Activated T-cell treated with anti-CD3 and anti-CD28 coated beads for 48 hours (primary cell): ENCODE data around the gene ZDHHC7.
A peak's percentile ranks its signal among the peaks of the same experiment; 100 is the strongest.
"Not testable (repeated sequence)": the region's sequence is repeated elsewhere in the genome, so short reads cannot be mapped to it uniquely, and the experiment has no call there.

Experiments used
- DNase-seq: peaks from one replicate; pipeline ENCODE4 v3.0.0-alpha.2; 2020; ENCODE audit warnings: low read depth

ZDHHC7 gene, protein sequence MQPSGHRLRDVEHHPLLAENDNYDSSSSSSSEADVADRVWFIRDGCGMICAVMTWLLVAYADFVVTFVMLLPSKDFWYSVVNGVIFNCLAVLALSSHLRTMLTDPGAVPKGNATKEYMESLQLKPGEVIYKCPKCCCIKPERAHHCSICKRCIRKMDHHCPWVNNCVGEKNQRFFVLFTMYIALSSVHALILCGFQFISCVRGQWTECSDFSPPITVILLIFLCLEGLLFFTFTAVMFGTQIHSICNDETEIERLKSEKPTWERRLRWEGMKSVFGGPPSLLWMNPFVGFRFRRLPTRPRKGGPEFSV

DNA sequence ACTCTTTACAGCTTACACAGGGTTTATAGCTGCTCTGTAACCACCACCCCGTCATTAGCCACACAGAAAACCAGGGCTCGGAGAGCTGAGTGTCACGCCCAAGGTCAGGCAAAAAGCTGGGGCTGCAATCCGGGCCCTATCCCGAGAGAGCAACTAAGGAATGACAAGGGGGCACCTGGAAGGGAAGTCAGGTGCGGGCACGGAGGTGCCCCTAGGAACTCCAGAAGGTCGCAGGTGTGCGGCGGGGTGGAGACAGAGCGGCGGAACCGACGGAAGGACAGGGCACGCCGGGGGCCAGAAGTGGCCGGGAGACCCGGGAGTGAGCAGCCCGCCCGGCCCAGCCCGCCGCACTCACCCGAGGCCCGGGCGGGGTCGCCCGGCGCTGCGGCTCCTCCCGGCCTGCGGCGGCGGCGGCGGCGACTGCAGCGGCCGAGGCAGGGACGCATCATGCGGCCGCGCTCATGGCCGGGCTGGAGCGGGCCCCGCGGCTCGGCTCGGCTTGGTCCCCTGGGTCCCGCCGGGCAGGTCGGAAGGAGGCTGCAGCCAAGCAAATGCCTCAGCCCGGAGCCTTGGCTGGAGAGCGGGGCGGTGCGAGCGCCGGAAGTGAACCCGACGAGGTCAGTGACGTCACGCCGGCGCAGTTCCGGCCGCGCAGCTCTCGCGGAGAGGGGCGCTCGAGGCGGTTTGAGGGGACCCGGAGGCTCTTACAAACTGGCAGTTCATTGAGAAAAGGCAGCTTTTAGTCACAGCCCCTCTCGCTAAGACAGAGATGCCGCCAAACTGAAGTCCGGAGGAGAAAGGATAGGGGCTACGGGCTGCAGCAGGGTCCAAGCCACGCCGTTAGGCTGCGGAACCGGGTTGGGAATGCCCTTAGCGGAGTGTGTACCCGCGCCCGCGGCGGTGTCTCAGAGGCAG lies at the start of gene ZDHHC7:
Gene ZDHHC7 (minus strand): TSS at position 605 of the 915 bp plus-strand sequence. CDS start 20,917 bp downstream, outside the sequence.
- peak; percentile 82 for DNase-seq

DNA sequence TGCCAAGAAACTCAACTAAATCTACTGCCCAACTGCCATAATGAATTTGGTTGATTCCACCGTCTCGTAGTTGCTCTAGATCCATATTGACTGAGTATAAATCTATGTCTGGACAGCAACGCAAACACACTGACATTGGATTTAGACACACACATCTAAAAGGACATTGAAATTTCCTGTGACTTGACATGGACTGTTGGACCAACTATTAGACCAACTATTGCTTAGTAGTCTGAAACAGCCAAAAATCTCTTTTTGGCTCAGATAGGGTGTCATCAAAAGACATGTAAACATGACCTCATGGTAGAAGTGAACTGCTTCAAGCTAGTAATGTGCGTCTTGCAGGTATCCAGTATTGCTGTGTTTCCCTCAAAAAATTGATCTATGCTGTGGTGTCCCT lies 47.6 kb upstream of the ZDHHC7 start:
- DNase-seq, result no peak

DNA sequence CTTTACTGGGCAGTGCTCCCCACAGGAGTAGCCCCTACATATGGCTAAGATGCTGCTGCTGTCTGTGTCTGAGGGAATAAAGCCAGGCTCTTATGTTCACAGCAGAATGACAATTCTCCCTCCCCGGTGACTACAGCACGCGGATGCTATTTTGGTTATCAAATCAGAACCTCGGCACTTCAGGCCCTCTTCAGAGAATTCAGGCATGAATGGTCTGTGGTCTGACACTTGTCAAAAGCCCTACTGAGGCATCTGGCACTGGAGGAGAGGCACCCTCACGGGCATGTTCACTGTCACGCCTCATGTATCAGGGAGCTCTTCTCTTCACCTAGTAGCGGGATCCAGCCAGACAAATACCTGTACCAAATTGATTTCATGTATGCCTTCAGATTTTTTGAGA lies 46.6 kb upstream of the ZDHHC7 start:
- no peak for DNase-seq

DNA sequence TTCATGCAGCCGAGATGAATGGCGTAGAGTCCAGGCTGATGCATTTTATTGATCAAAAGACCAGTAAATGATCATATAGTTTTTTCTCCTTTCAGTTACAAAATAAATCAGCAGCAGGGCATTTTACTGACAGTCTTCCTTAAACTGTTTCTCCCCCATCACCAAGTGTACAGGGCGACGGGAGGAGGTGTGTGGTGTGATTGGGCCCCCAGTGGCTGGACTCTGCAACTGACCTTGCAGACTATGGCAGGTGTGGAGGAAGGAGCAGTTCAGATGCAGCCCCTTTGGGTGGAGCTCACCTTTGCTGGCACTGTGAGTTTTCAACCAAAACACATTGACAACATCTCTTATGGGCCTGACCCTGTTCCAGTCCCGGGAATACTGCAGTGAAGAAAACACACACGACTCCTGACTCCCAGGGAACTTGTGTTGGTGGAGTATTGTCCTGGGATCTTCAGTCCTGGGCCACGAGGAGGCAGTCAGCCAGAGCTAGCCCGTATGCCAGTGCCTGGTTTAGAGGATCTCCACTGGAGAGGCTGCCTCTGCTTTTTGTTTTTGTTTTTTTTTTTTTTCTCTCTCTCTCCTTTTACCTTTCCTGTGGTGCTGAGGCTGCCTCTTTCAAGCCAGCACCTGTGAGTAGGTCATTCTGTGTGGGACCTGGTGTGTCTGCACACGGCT lies 46.0 kb upstream of the ZDHHC7 start:
- DNase-seq, result no peak

DNA sequence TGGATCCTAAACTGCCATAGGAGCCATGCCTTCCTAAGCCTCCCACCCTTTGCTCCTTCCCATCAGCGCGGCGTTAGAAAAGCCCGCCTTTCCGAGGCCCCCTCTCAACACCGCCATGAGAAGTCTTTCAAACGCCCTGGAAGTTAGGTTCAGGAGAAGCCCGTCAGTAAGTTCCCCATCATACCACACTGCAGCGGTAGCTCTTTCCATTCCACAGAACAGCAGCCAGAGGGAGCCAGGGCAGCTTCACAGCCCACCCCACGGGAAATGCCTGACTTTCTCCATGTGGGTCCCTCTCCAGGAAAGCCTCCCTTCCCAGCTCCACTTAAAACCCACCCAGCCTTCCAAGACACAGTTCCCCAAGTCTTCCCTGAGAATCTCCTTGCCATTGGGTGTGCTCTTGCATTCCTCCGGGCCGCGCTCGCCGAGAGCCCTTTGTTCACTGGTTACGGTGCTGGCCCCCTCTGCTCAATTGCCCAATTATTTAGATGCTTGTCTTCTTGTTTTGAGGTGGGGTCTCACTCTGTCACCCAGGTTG lies 44.9 kb upstream of the ZDHHC7 start:
- DNase-seq, result no peak

DNA sequence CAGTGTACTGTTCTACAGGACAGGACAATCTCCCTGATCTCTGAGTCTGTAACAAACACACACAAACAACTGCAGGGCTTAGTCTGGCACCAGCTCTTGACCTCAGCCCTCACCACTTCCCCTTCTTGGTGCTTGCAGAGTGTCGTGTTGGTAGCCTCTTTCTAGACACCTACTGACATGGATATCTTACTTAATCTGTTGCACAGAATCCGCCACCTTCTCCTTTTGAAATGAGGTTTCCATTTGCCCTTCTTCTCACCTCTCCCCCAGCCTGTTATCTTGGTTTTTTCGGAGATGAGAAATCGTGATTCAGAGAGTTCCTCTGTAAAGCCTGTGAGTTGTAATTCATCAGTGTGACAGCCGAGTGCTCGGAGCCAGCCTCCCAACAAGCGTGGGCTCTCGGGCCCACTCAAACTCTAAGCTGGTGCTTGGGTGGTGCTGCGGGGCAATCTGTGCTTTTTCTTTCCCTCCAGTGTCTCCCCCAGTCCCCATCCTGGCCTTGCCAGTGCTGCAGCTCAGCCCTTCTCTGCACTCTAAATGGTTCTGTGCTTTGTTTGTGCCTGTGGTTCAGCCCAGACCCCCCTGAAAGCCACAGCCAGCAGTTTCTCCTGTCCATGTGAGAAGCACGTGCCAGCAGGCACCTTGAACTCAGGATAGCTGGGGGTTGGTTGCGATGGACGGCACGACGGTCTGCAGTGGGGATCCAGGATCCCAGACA lies 44.3 kb upstream of the ZDHHC7 start:
- DNase-seq, result peak; percentile 66

DNA sequence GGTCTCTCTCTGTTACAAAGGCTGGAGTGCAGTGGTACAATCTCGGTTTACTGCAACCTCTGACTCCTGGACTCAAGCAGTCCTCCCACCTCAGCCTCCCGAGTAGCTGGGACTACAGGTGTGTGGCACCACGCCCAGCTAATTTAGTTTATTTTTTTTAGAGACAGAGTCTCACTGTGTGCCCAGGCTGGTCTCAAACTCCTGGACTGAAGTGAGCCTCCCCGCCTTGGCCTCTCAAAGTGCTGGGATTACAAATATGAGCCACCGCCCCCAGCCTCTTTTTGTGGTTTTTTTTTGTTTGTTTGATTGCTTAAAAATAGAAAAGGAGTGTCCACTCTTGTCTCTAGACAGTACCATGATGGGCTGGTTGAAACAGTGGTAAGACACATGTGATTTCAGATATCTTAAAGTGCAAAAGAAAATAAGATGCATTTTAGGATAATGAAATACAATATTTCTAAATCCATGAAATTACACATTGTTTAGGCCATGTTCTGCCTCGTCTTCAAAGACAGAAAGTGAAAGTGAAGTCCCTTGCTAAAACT lies 43.7 kb upstream of the ZDHHC7 start:
- DNase-seq, result no peak

DNA sequence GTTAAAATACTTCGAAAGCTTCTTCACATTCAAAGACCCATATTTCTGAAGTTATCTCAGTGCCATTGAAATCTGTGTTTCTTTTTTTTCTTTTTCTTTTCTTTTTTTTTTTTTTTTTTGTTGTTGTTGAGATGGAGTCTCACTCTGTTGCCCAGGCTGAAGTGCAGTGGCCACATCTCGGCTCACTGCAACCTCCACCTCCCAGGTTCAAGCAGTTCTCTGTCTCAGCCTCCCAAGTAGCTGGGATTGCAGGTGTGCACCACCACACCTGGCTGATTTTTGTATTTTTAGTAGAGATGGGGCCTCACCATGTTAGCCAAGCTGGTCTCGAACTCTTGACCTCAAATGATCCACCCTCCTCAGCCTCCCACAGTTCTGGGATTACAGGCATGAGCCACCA lies 43.0 kb upstream of the ZDHHC7 start:
- not testable (repeated sequence) for DNase-seq

DNA sequence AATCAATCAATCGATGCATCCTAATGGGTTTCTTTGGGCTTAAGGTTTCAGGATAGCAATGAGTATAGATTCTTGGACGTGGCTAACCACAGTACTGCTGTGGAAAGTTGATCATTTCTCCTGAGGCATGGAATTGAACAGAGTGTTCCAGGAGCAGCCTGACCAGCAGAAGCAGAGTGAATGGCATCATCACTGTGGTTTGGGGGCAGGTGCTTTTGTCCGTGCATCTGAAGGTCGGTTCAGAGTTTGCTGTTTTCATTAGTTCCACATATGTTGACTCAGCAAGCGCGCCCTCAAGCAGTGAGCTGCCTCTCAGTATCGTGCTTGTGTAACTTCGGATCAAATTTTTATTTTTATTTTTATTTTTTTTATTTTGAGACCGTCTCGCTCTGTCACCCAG lies 41.2 kb upstream of the ZDHHC7 start:
- no peak for DNase-seq

DNA sequence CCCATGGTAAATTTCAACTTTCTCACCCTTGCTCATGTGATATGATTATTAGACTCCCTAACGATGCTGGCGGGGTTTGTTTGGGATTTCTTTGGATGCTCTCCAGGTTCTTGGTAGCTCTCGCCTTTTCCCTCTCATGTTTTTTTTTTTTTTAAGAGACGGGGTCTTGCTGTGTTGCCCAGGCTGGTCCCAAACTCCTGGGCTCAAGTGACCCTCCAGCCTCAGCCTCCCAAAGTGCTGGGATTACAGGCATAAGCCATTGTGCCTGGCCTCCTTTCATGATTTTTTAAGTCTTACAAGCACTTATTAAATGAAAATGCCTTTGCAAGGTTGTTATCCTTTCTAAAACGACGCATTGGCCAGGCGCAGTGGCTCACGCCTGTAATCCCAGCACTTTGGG lies 40.3 kb upstream of the ZDHHC7 start:
- no peak for DNase-seq

DNA sequence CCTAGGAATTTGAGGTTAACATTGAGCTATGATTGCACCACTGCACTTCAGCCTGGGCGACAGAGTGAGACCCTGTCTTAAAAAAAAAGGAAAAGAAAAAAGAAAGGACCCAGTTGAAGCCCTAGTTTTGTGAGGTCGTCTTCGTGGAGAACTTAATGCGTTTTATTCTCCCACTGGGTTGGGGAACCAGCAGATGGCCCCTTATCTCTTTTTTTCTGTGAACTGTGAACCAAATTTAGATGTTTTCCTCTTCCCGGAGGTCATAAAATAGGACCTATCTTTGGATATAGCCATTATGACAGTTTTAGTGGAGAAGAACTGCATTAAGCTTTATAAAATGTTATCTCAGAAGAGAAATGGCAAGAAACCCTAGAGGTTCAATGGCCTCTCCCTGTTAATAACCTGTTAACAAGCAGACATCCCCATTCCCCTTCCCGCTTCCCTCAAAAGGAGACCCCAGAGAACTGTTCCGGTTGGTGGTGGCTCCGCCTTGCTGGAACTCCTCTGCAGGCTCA lies 39.8 kb upstream of the ZDHHC7 start:
- no peak for DNase-seq

DNA sequence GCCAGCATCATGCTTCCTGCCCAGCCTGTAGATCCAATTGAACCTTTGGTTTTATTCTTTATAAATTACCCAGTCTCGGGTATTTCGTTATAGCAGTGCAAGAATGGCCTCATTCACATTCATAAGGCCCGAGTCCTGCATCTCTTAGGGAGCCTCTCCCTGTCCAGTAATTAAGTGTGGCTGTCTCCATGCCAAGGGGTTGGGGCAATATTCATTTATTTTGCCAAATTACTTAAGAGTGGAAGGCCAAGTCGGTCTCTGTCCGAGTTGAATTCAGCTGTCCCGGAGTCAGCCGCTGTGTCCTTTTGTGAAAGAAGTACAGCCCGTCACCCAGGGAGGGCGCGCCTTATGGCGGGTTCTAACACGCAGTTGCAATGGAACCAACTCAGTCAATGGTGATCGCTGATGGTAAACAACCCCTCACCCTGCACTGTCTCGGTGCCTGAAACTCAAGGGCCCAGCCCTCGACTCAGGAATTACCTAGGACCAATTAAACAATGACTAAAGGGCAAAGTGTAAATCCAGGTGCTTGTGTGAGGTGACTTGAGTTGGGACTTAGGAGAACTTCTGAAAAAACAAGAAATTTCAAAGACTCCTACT lies 38.5 kb upstream of the ZDHHC7 start:
- no peak for DNase-seq

DNA sequence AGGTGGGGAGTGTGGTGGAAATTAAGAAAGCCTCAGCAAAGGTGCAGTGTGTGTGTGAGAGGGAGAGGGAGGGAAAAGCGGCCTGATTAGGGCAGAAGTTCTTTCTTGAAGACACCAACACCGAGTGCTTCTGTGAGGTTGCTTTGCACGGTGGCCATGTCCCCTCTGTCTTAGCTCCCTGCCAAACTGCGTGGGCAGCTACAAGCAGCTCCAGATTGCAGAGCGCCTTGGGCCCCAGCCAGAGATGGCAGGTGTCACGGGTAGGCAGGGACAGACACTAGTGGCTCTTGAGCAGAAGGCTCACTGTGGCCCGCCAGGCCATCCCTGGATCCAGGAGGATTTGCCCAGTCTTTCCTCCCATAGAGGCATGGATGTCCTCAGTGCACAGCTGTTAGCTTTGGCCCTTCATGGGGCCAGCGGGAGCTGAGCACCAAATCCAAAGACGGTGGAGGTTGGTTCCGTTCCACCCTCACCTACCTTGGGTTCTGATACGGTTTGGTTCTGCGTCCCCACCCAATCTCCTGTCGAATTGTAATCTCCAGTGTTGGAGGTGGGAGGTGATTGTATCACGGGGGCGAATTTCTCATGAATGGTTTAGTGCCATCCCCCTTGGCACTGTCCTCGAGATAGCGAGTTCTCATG lies 37.7 kb upstream of the ZDHHC7 start:
- DNase-seq, result no peak

DNA sequence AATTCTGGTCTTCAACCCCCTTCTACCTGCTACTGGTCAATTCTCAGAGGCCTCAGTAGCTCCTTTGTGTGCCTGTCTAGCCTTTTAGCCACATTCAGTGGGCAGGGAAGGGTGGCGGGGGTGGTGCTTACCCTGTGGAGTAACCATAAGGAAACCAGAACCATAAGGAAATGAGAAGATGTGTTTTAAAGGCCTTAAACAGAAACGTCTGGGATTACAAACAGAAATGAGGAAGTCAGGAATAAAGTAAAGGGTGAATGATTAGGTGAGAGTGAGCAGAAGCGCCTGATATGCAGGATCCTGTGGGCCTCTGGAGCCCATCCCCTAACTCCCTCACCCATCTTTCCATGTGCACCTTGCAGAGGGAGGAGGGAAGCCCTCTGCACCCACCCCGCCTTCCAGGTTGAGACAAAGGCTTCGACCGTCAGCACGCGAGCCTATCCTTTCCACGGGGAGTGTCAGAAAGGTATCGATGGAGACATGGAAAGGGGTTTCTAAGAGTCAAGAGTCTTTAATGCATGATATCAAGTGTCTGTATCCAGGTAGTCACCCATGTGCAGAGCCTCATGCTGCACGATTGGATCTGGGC lies 36.6 kb upstream of the ZDHHC7 start:
- no peak for DNase-seq

DNA sequence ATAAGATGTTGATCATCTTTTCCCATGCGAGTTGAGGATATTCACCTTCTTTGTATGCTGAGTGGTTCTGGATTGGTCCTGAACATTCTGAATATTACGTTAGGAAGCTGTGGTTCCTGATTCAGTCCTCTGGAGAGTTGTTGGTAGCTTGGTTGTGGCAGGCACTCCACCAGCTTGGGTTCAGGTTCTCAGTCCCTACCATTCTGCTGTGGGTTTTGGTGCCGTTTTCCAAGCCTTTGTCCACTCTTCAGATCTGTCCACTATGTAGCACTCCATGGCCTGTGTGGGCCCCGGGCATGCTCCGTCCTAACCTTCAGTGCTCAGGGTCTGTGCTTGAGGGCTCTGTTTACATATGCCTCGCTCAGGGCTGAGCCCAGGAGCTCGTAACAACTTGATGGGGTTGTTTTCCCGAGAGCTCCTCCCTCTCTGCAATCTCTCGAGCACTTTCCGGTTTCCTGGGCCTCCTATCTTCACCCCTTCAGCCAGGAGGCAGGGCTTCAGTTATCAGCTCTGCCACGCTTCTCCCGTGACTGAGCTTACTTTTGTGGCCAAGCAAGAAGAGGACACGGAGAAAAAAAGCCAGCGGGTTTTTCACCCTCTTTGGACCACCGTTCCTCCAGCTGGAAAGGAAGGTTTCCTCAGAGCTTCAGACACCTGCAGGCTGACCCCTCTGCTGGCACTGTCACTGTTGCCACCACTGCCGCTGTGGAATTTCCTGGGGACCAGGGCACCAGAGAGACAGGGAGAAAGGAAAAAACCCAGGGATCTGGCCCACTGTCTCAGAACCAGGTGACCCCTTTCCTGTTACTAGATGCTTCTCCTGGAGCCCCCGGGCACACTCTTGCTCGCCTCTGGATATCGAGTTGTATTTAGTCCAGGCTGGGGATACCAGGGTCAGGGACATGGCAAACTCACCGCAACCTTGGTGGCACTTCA lies 35.9 kb upstream of the ZDHHC7 start:
- DNase-seq, result no peak

DNA sequence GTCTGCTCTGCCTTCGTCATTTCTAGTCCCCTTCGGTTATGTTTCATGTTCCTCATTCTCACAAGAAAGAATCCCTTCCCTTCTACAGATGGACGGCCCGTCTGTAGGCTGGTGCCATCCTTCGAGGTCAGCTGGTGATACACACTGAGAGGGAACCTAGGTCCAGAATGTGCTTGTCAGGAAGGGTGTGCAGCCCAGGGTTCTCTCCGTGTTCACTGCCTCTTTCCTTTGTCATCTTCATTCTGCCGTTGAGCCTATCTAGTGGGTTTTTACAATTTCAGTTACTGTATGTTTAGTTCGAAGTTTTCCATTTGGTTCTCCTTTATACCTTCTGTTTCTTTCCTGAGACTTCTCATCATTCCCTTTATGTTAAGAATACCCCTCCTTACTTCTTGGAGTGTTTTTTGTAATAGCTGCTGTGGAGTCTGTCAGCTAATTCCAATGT lies 35.2 kb upstream of the ZDHHC7 start:
- no peak for DNase-seq

DNA sequence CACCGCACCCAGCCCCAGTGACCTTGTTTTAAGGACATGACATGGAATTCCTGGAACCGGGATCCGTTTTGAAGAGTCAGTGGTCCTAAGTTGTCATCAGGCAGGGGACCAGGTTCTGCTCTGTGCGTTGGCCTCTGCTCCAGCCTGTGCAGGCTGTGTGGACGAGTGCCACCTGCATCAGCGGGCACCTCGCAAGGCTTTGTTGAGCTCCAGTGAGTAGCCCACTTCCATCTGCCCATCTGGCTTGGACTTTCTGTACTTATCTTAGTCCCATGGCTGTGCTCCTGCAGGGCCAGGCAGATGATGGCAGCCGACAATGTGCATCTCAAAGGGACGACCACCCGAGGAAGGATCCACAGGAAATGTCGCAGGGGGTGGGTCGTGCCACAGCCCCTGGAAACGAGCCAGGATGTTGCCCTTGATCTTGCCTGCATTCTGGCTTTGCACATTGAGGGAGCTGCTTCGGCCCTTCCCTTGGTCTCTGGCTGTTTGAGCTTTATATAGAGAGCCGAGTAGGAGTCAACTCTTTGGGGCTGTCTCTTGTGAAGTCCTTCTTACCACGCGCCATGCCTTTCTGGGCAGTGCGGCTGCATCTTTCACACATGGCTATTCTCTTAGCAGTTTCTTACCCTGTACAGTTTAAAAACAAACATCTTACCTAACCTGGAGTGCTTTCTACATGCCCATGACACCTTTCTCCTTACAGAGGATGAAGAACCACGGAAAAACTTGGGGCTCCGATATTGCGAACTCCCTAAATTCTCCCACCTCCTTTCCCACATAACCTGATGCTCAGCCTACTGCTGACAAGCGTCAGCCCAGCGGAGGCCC lies 34.5 kb upstream of the ZDHHC7 start:
- DNase-seq, result no peak

DNA sequence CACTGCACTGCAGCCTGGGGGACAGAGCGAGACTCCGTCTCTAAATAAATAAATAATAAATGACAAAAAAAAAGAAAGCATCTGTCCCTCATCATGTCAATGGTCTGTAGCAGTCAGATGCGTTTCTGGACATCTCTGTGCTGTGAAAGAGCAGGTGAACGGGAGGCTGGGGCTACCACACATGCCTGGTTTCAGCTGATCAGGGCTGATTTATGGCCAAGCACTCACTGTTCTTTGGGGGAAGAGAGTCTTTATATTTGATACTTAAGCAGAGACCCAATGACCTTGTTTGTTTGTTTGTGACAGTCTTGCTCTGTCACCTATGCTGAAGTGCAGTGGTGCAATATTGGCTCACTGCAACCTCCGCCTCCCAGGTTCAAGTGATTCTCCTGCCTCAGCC lies 33.7 kb upstream of the ZDHHC7 start:
- DNase-seq, result no peak
